ENCODE measurements around the gene ZNF195.
"Not testable (repeated sequence)": the region's sequence is repeated elsewhere in the genome, so short reads cannot be mapped to it uniquely, and the experiment has no call there.

DNA sequence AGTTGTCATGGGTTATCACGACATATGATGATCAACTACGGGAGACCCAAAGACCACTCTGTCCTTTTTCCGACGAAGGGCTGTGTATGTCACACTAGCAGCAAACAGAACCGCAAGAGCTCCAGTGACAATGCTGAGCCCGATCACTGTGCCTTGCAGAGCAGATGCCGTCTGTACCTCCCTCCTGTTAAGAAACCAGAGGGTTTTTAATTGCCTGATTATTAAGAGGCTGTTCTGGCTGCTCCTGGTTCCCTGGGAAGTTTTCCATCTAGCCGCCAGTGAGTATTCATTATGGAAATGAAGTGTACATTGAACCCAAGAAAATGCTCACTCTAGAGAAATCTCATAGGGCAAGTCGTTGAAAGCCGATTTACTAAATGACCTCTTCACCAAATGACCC lies 49.1 kb upstream of the ZNF195 start:
- TF ChIP-seq, protein P1, sequence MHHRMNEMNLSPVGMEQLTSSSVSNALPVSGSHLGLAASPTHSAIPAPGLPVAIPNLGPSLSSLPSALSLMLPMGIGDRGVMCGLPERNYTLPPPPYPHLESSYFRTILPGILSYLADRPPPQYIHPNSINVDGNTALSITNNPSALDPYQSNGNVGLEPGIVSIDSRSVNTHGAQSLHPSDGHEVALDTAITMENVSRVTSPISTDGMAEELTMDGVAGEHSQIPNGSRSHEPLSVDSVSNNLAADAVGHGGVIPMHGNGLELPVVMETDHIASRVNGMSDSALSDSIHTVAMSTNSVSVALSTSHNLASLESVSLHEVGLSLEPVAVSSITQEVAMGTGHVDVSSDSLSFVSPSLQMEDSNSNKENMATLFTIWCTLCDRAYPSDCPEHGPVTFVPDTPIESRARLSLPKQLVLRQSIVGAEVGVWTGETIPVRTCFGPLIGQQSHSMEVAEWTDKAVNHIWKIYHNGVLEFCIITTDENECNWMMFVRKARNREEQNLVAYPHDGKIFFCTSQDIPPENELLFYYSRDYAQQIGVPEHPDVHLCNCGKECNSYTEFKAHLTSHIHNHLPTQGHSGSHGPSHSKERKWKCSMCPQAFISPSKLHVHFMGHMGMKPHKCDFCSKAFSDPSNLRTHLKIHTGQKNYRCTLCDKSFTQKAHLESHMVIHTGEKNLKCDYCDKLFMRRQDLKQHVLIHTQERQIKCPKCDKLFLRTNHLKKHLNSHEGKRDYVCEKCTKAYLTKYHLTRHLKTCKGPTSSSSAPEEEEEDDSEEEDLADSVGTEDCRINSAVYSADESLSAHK (tag by site-specific recombination; IDR thresholded peaks at IDR 0.05) = not testable (repeated sequence)
- TF ChIP-seq MZF1 (tag by site-specific recombination; IDR thresholded peaks at IDR 0.05; ENCODE audit: borderline replicate concordance); ZNF274 (IDR thresholded peaks at IDR 0.05; ENCODE audit: low read length); ZNF274 (tag by site-specific recombination; IDR thresholded peaks at IDR 0.05; ENCODE audit: borderline replicate concordance); GFI1B (tag by site-specific recombination; IDR thresholded peaks at IDR 0.05); ZNF707 (tag by site-specific recombination; IDR thresholded peaks at IDR 0.05); GLI4 (tag by site-specific recombination; IDR thresholded peaks at IDR 0.05); ZNF610 (tag by site-specific recombination; IDR thresholded peaks at IDR 0.05; ENCODE audit: borderline replicate concordance): not testable (repeated sequence)
- TF ChIP-seq, protein P2, sequence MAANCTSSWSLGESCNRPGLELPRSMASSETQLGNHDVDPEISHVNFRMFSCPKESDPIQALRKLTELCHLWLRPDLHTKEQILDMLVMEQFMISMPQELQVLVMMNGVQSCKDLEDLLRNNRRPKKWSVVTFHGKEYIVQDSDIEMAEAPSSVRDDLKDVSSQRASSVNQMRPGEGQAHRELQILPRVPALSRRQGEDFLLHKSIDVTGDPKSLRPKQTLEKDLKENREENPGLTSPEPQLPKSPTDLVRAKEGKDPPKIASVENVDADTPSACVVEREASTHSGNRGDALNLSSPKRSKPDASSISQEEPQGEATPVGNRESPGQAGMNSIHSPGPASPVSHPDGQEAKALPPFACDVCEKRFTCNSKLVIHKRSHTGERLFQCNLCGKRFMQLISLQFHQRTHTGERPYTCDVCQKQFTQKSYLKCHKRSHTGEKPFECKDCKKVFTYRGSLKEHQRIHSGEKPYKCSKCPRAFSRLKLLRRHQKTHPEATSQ (tag by site-specific recombination; IDR thresholded peaks at IDR 0.05) = not testable (repeated sequence)
- TF ChIP-seq, protein P3, sequence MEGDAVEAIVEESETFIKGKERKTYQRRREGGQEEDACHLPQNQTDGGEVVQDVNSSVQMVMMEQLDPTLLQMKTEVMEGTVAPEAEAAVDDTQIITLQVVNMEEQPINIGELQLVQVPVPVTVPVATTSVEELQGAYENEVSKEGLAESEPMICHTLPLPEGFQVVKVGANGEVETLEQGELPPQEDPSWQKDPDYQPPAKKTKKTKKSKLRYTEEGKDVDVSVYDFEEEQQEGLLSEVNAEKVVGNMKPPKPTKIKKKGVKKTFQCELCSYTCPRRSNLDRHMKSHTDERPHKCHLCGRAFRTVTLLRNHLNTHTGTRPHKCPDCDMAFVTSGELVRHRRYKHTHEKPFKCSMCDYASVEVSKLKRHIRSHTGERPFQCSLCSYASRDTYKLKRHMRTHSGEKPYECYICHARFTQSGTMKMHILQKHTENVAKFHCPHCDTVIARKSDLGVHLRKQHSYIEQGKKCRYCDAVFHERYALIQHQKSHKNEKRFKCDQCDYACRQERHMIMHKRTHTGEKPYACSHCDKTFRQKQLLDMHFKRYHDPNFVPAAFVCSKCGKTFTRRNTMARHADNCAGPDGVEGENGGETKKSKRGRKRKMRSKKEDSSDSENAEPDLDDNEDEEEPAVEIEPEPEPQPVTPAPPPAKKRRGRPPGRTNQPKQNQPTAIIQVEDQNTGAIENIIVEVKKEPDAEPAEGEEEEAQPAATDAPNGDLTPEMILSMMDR (tag by site-specific recombination; IDR thresholded peaks at IDR 0.05) = not testable (repeated sequence)
- TF ChIP-seq, protein P4, sequence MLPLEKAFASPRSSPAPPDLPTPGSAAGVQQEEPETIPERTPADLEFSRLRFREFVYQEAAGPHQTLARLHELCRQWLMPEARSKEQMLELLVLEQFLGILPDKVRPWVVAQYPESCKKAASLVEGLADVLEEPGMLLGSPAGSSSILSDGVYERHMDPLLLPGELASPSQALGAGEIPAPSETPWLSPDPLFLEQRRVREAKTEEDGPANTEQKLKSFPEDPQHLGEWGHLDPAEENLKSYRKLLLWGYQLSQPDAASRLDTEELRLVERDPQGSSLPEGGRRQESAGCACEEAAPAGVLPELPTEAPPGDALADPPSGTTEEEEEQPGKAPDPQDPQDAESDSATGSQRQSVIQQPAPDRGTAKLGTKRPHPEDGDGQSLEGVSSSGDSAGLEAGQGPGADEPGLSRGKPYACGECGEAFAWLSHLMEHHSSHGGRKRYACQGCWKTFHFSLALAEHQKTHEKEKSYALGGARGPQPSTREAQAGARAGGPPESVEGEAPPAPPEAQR (tag by site-specific recombination; IDR thresholded peaks at IDR 0.05) = not testable (repeated sequence)
- TF ChIP-seq, protein P5, sequence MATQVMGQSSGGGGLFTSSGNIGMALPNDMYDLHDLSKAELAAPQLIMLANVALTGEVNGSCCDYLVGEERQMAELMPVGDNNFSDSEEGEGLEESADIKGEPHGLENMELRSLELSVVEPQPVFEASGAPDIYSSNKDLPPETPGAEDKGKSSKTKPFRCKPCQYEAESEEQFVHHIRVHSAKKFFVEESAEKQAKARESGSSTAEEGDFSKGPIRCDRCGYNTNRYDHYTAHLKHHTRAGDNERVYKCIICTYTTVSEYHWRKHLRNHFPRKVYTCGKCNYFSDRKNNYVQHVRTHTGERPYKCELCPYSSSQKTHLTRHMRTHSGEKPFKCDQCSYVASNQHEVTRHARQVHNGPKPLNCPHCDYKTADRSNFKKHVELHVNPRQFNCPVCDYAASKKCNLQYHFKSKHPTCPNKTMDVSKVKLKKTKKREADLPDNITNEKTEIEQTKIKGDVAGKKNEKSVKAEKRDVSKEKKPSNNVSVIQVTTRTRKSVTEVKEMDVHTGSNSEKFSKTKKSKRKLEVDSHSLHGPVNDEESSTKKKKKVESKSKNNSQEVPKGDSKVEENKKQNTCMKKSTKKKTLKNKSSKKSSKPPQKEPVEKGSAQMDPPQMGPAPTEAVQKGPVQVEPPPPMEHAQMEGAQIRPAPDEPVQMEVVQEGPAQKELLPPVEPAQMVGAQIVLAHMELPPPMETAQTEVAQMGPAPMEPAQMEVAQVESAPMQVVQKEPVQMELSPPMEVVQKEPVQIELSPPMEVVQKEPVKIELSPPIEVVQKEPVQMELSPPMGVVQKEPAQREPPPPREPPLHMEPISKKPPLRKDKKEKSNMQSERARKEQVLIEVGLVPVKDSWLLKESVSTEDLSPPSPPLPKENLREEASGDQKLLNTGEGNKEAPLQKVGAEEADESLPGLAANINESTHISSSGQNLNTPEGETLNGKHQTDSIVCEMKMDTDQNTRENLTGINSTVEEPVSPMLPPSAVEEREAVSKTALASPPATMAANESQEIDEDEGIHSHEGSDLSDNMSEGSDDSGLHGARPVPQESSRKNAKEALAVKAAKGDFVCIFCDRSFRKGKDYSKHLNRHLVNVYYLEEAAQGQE (tag by site-specific recombination; IDR thresholded peaks at IDR 0.05) = not testable (repeated sequence)
- TF ChIP-seq, protein P6, sequence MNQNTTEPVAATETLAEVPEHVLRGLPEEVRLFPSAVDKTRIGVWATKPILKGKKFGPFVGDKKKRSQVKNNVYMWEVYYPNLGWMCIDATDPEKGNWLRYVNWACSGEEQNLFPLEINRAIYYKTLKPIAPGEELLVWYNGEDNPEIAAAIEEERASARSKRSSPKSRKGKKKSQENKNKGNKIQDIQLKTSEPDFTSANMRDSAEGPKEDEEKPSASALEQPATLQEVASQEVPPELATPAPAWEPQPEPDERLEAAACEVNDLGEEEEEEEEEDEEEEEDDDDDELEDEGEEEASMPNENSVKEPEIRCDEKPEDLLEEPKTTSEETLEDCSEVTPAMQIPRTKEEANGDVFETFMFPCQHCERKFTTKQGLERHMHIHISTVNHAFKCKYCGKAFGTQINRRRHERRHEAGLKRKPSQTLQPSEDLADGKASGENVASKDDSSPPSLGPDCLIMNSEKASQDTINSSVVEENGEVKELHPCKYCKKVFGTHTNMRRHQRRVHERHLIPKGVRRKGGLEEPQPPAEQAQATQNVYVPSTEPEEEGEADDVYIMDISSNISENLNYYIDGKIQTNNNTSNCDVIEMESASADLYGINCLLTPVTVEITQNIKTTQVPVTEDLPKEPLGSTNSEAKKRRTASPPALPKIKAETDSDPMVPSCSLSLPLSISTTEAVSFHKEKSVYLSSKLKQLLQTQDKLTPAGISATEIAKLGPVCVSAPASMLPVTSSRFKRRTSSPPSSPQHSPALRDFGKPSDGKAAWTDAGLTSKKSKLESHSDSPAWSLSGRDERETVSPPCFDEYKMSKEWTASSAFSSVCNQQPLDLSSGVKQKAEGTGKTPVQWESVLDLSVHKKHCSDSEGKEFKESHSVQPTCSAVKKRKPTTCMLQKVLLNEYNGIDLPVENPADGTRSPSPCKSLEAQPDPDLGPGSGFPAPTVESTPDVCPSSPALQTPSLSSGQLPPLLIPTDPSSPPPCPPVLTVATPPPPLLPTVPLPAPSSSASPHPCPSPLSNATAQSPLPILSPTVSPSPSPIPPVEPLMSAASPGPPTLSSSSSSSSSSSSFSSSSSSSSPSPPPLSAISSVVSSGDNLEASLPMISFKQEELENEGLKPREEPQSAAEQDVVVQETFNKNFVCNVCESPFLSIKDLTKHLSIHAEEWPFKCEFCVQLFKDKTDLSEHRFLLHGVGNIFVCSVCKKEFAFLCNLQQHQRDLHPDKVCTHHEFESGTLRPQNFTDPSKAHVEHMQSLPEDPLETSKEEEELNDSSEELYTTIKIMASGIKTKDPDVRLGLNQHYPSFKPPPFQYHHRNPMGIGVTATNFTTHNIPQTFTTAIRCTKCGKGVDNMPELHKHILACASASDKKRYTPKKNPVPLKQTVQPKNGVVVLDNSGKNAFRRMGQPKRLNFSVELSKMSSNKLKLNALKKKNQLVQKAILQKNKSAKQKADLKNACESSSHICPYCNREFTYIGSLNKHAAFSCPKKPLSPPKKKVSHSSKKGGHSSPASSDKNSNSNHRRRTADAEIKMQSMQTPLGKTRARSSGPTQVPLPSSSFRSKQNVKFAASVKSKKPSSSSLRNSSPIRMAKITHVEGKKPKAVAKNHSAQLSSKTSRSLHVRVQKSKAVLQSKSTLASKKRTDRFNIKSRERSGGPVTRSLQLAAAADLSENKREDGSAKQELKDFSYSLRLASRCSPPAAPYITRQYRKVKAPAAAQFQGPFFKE (tag by site-specific recombination; IDR thresholded peaks at IDR 0.05; ENCODE audit: borderline replicate concordance) = not testable (repeated sequence)
